OCI-LY7 (cell line): ENCODE measurements around the gene TENT5A. TPM values are rescaled to one million over a fixed set of nuclear protein-coding genes. Genes with fewer than 3 reads are reported as not detected.
"Not testable (repeated sequence)": the region's sequence is repeated elsewhere in the genome, so short reads cannot be mapped to it uniquely, and the experiment has no call there.

Source experiments
- BruUV-seq: library from RNA; stranded (reverse); fragments of 400-500 nt; replicated peaks from 2 replicates; lab custom pipeline; 2021; lab: Mats Ljungman, UMichigan
- CTCF ChIA-PET: fragments of 300-600 bp; sonication (Branson Sonifier 250); formaldehyde crosslinking; loops from one replicate; lab custom pipeline; 2022; ENCODE audit warnings: antibody characterized with exemption; ENCODE audit not compliant: unreplicated experiment; lab: Charles Lee
- POLR2A ChIA-PET: fragments of 300-600 bp; sonication (Branson Sonifier 250); formaldehyde crosslinking; loops from one replicate; lab custom pipeline; 2022; ENCODE audit warnings: antibody characterized with exemption; lab: Charles Lee
- DNase-seq: peaks from one replicate; pipeline ENCODE4 v3.0.0-alpha.2; 2015; ENCODE audit warnings: low spot score
- H2AFZ ChIP-seq: fragments of 200-600 bp; sonication (generic), shearing (Covaris generic); 2 replicates; pipeline ENCODE4 v1.6.1; 2014; ENCODE audit warnings: mild to moderate bottlenecking, antibody characterized with exemption, low read length, moderate library complexity
- H3K27ac ChIP-seq: fragments of 200-600 bp; sonication (generic); 2 replicates; pipeline ENCODE4 v1.5.1; 2014; ENCODE audit warnings: mixed run types, low read depth, mild to moderate bottlenecking, moderate library complexity, low read length, inconsistent platforms; ENCODE audit not compliant: poor library complexity, severe bottlenecking
- H3K36me3 ChIP-seq: fragments of 200-600 bp; sonication (generic); 2 replicates; pipeline ENCODE4 v1.6.1; 2014; ENCODE audit warnings: mild to moderate bottlenecking, antibody characterized with exemption, low read length, moderate library complexity, mixed read lengths; ENCODE audit not compliant: insufficient read depth
- H3K4me1 ChIP-seq: fragments of 200-600 bp; sonication (generic); 2 replicates; pipeline ENCODE4 v1.5.1; 2014; ENCODE audit warnings: mild to moderate bottlenecking, low read length; ENCODE audit not compliant: insufficient read depth, poor library complexity, severe bottlenecking
- H3K4me2 ChIP-seq: fragments of 200-600 bp; sonication (generic); 2 replicates; pipeline ENCODE4 v1.6.1; 2014; ENCODE audit warnings: mild to moderate bottlenecking, low read length
- H3K4me3 ChIP-seq: fragments of 200-600 bp; sonication (generic); 2 replicates; pipeline ENCODE4 v1.5.1; 2014; ENCODE audit warnings: mild to moderate bottlenecking, low read depth, low read length; ENCODE audit not compliant: poor library complexity, severe bottlenecking
- H3K79me2 ChIP-seq: fragments of 200-600 bp; sonication (generic); 2 replicates; pipeline ENCODE4 v1.6.1; 2016; ENCODE audit warnings: low read depth, mild to moderate bottlenecking, low read length, moderate library complexity, mixed read lengths; ENCODE audit not compliant: insufficient read depth
- H3K9me2 ChIP-seq: fragments of 200-600 bp; sonication (generic); 2 replicates; pipeline ENCODE4 v1.6.1; 2016; ENCODE audit warnings: mild to moderate bottlenecking, low read length, mixed read lengths; ENCODE audit not compliant: insufficient read depth
- H3K9me3 ChIP-seq: fragments of 200-600 bp; sonication (generic); 2 replicates; pipeline ENCODE4 v1.6.1; 2014; ENCODE audit warnings: mild to moderate bottlenecking, mixed run types, low read length, mixed read lengths
- H4K20me1 ChIP-seq: fragments of 200-600 bp; sonication (generic); 2 replicates; pipeline ENCODE4 v1.6.1; 2014; ENCODE audit warnings: mild to moderate bottlenecking, antibody characterized with exemption, low read length, moderate library complexity, mixed read lengths; ENCODE audit not compliant: insufficient read depth
- EZH2phosphoT487 ChIP-seq: fragments of 200-600 bp; sonication (generic); IDR thresholded peaks from 2 replicates; pipeline ENCODE4 v1.6.1; 2018; ENCODE audit warnings: low read depth, borderline replicate concordance, mild to moderate bottlenecking, mixed run types, antibody characterized with exemption, low read length, moderate library complexity, mixed read lengths
- intact Hi-C: fragments of 100-400 bp; cut with micrococcal nuclease; formaldehyde crosslinking; loops from one replicate; pipeline ENCODE4 v1.10.0; 2022; ENCODE audit not compliant: unreplicated experiment
- total RNA-seq, 2 experiments: library from RNA; depleted of rRNA in 1 of 2; stranded (reverse); fragments of >200 nt in 1 of 2; shearing (Covaris generic) in 1 of 2; gene quantifications; 2 replicates each; pipeline ENCODE4 v1.2.3, GENCODE V29; 2014 to 2022
- TF ChIP-seq, protein P1 (sequence below): fragments of 200-600 bp; sonication (generic); conservative IDR thresholded peaks from 2 replicates; pipeline ENCODE4 v1.5.1; 2014; ENCODE audit warnings: mild to moderate bottlenecking, antibody characterized with exemption, low read length, moderate library complexity, mixed read lengths

TENT5A gene
- total RNA-seq, 2 experiments from 2014 or later, result not detected

GRCh38 chr6:81744131-81744530, 8.3 kb downstream of the TENT5A start:
- TF ChIP-seq EZH2phosphoT487, result no peak
- TF ChIP-seq, protein P1, sequence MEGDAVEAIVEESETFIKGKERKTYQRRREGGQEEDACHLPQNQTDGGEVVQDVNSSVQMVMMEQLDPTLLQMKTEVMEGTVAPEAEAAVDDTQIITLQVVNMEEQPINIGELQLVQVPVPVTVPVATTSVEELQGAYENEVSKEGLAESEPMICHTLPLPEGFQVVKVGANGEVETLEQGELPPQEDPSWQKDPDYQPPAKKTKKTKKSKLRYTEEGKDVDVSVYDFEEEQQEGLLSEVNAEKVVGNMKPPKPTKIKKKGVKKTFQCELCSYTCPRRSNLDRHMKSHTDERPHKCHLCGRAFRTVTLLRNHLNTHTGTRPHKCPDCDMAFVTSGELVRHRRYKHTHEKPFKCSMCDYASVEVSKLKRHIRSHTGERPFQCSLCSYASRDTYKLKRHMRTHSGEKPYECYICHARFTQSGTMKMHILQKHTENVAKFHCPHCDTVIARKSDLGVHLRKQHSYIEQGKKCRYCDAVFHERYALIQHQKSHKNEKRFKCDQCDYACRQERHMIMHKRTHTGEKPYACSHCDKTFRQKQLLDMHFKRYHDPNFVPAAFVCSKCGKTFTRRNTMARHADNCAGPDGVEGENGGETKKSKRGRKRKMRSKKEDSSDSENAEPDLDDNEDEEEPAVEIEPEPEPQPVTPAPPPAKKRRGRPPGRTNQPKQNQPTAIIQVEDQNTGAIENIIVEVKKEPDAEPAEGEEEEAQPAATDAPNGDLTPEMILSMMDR, result no peak
- no peak for DNase-seq
- Histone ChIP-seq H3K4me2 (no peak overlapping the region), H3K4me1 (no peaks in the 10 kb centered on the region), H3K4me3 (no peak overlapping the region), H2AFZ (no peak overlapping the region), H3K36me3 (no peaks in the 10 kb centered on the region), H3K27ac (no peak overlapping the region), H3K79me2 (no peaks in the 10 kb centered on the region), H3K9me2 (no peaks in the 10 kb centered on the region), H4K20me1 (no peaks in the 10 kb centered on the region), H3K9me3 (no peaks in the 10 kb centered on the region)
- intact Hi-C loops, result no loop called here
- no TSS peak for BruUV-seq
- ChIA-PET POLR2A (no interaction called here), CTCF (no interaction called here)

DNA sequence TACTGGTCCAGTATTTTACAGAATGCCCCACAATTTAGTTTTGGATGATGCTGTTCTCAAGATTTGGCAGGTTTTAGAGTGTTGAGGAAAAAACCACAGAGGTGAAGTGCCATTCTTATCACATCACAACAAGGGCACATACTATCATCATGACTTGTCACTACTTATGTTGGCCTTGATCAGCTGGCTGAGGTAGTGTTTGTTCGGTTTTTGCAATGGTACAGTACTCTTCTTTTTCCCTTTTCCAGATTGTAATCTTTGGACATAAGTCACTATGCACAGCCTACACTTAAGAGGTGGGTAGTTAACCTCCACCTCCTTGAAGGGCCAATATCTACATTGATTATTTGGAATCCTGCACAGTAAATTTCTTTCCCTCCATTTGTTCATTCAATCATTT, 8.8 kb downstream of the TENT5A start:
- TF ChIP-seq, protein P1, result no peak
- no peak for TF ChIP-seq EZH2phosphoT487
- H3K4me3 ChIP-seq, result no peak overlapping the region
- POLR2A ChIA-PET, result no interaction called here
- no peaks in the 10 kb centered on the region for H4K20me1 ChIP-seq
- no TSS peak for BruUV-seq
- H3K27ac ChIP-seq, result no peak overlapping the region
- H3K9me3 ChIP-seq, result no peaks in the 10 kb centered on the region
- DNase-seq, result no peak
- intact Hi-C loops, result no loop called here
- no peaks in the 10 kb centered on the region for H3K4me1 ChIP-seq
- H3K9me2 ChIP-seq, result no peaks in the 10 kb centered on the region
- H3K79me2 ChIP-seq, result no peaks in the 10 kb centered on the region
- H3K4me2 ChIP-seq, result no peak overlapping the region
- no peak overlapping the region for H2AFZ ChIP-seq
- no peaks in the 10 kb centered on the region for H3K36me3 ChIP-seq
- CTCF ChIA-PET, result no interaction called here

- ChIA-PET CTCF (no interaction called here), POLR2A (no interaction called here)
- Histone ChIP-seq H3K27ac (no peak overlapping the region), H3K36me3 (no peaks in the 10 kb centered on the region), H3K79me2 (no peaks in the 10 kb centered on the region), H2AFZ (no peak overlapping the region), H3K9me3 (no peaks in the 10 kb centered on the region), H3K4me2 (no peak overlapping the region), H3K4me3 (no peak overlapping the region), H3K4me1 (no peaks in the 10 kb centered on the region), H4K20me1 (no peaks in the 10 kb centered on the region), H3K9me2 (no peaks in the 10 kb centered on the region)
- no peak for DNase-seq
- no TSS peak for BruUV-seq
- TF ChIP-seq, protein P1, result no peak
- TF ChIP-seq EZH2phosphoT487, result no peak
- intact Hi-C loops, result no loop called here
Measured at GRCh38 chr6:81741689-81742088, 10.8 kb downstream of the TENT5A start.

- CTCF ChIA-PET, H3K79me2 ChIP-seq, H4K20me1 ChIP-seq, H3K9me2 ChIP-seq, H3K9me3 ChIP-seq, H3K4me3 ChIP-seq, intact Hi-C loops, H3K27ac ChIP-seq, H3K36me3 ChIP-seq, BruUV-seq, H3K4me2 ChIP-seq, H2AFZ ChIP-seq, DNase-seq, H3K4me1 ChIP-seq: not testable (repeated sequence)
- POLR2A ChIA-PET, result interaction anchor here (0.6 kb wide), 1 partner anchor 601 kb away, joined by 3 read pairs; no protein-coding TSS in a partner anchor
Measured at GRCh38 chr6:81740591-81740990, 11.9 kb downstream of the TENT5A start.
